Germinal center (tissue), 1 donor: ENCODE data around the gene PIBF1.
"Not testable (repeated sequence)": the region's sequence is repeated elsewhere in the genome, so short reads cannot be mapped to it uniquely, and the experiment has no call there.

Source experiments
- DNase-seq: peaks from one replicate; pipeline ENCODE4 v3.0.0; 2012; ENCODE audit warnings: mixed read lengths, low spot score

PIBF1 gene

DNA sequence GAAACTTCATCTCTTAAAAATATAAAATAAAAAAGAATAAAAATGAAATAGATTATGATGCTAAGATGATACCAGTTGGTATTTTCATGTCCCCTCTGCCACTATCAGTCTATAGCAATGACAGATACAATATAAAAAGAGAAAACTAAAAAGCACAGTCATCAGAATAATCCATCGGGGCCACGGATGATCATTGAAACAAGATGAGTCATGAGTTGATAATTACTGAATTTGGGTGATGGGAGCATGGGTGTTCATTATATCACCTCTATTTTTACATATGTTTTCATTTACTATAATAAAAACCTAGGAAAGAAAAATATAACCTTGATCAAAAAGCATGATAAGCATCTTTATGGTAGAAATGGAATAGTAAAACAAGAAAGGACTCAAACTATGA, 41.1 kb downstream of the PIBF1 start:
- DNase-seq, result no peak

DNA sequence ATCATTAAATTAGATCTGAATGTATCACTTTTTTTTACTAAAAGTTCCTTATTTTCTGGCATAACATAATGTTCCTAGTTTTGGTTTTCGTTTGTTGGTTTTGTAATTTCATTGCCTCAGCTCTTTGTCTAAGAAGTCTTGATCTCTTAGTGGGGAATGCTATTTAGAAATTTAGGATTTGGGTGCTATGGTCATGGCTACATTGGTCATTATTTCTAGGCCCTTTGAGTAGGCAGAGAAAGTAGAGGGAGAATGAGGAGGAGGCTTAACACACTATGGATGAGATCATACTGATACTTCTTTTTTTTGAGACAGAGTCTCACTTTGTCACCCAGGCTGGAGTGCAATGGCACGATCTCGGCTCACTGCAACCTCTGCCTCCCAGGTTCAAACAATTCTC, 41.8 kb downstream of the PIBF1 start:
- DNase-seq, result no peak

DNA sequence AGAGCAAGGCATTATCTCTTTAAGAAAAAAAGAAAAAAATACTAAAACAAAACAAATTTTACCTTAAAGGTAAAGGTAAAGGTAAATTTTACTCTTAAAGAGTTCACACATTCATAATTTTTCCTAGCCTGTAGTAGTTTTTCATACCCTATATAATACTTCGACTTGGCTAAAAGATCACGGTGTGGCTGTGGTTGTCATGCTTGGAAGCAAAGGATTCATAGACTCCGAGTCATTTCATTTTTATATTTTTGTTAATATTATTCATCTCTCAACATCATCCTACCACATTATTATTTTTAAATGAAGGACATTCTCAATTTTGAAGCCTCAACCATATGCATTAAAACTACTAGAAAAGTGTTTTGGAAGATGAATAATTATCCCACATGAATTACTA, 52.7 kb downstream of the PIBF1 start:
- DNase-seq, result no peak

DNA sequence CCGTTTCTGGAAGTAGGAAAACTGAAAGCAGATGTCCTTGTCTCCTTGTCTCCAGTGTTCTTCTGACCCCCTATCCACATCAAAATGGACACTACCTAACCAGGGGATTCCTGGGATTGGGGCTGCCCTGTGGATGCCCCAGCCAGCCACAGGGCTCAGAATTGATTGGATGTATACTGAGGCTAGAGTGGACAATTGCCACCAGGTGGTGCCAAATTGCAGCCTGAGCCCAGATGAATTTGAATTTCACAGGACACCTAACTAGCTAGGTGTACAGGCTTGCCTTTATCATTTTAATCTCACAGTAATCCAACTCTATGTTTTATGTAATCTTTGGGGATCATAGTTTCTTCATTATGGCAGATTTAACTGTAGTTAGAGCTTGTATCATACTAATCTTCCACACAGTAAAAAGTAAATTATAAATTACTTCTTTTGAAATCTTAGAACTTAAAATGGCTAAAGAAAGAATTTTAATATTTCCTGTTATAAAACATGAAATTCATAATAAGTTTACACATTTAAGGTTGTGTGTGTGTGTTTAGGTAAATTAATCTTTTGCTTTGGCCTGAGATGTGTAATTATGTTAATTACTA, 58.0 kb downstream of the PIBF1 start:
- peak; percentile 53 for DNase-seq

DNA sequence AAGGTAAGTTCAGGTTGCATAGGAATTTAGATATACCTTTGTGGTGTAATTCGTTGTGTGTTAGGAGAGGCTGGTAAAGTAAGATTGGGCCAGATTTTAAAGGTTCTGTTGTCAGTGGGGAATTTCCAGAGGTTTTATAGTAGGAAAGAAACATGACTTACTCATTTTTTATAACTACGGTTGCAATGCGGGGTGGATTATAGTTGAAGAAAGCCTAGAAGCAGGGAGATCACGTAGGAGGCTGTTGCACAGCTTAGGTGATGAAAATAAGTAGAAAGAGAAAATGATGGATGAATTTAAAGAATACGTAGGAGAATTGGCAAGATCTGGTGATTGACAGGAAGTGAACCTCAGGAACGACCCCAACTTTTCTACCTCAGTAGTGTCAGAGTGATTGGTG, 61.1 kb downstream of the PIBF1 start:
- DNase-seq, result no peak

DNA sequence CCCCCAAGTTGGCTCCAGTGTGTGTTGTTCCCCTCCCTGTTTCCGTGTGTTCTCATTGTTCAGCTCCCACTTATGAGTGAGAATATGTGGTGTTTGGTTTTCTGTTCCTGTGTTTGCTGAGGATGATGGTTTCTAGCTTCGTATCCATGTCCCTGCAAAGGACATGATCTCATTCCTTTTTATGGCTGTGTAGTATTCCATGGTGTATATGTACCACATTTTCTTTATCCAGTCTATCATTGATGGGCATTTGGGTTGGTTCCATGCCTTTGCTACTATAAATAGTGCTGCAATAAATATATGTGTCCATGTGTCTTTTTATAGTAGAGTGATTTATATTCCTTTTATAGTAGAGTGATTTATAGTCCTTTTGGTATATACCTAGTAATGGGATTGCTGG, 63.2 kb downstream of the PIBF1 start:
- not testable (repeated sequence) for DNase-seq

DNA sequence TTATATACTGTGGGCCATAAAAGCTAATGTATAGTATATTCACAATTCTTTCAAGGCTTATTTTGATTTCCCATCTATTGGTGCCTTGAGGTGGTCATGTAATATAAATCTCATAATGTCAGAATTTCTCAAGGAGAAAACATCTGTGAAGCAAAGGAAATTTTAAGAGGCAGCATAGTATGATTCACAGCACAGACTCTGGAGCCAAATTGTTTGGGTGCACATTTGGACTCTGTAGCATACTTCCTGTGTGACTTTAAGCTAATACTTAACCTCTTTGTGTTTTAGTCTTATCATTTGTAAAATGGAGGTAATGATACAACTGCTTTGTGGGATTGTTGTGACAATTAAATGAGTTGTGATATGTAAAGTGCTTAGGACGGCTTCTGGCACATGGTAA, 67.6 kb downstream of the PIBF1 start:
- DNase-seq, result no peak

DNA sequence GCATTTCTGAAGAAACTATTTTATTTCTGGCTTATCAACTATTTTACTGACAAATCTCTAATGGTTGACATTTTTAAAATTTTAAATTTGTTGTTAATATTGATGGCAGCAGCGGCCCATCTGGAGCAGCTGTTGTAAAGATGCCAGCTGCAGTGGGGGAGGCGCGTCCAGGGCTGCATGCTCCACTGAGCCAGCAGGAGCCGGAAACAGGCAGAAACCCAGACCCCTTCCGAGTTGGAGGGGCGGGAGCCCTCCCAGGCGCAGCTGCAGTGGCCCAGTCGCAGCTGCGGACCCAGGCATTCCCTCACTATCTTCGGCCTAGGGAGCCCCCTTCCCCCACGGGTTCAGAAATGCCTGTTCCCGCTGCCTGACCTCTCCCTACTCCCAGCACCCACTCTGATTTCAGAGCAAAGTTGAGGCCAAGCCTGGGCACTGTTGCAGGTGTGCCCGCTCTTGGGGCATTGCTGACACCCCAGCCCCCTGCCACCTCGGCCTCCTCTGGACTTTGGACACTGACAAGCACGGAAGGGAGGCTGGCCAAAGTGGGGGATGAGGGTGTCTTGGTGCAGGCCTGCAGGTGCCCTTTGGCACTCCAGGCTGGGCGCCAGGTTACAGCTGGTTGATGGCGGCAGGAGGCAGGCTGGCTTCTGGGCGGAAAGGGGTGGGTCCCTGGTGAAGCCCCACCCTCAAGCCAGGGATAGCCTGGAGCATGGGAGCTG, 69.2 kb downstream of the PIBF1 start:
- no peak for DNase-seq

DNA sequence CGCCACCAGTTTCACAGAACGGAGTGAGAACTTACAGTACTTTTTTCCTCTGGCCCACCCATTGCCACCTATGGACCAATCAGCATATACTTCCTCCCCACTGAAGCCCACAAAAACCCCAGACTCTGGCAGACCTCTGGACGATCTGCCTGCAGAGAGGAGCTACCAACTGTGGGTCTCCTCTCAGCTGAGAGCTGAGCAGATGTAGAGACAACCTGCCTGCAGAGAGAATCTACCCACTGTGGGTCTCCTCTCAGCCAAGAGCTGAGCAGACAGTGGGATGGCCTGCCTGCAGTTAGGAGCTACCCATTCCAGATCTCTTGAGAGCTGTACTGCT, 69.7 kb downstream of the PIBF1 start:
- DNase-seq, result no peak

DNA sequence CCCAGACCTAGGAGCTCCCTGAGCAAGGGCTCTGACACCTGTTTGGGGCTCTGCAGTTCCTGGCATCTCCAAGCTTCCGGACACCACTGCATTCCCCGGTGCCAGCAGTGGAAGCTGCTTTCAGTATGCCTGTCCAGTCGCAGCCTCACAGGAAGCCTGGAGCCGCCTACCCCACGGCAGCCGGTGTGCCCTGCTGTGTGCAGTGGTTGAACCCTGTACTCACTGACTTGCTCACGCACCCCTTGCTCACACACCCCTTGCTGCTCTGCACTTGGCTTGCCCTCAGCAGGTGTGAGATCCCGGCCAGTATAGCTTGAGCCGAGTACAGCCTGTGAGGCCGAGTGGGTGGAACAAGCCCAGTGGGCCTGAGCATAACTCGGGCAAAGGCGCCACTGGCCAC, 70.3 kb downstream of the PIBF1 start:
- no peak for DNase-seq

DNA sequence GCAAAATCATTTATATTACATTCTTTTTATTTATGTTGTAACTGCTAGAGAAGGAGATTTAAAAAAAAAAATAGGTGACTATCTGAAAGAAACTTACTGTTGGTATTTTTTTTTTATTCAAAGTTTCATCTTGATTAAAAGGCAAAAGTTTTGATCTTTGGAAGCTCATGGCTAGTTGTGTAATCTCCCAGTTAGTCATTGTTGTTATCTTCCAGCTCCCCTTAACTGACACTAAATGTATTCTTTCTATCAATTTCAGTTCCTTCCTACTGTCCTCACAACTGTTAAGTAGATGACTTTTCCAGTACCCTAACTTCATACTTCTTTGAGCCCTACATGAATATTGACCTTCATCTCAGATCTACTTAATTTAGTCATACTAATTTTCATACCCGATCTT, 71.1 kb downstream of the PIBF1 start:
- no peak for DNase-seq

DNA sequence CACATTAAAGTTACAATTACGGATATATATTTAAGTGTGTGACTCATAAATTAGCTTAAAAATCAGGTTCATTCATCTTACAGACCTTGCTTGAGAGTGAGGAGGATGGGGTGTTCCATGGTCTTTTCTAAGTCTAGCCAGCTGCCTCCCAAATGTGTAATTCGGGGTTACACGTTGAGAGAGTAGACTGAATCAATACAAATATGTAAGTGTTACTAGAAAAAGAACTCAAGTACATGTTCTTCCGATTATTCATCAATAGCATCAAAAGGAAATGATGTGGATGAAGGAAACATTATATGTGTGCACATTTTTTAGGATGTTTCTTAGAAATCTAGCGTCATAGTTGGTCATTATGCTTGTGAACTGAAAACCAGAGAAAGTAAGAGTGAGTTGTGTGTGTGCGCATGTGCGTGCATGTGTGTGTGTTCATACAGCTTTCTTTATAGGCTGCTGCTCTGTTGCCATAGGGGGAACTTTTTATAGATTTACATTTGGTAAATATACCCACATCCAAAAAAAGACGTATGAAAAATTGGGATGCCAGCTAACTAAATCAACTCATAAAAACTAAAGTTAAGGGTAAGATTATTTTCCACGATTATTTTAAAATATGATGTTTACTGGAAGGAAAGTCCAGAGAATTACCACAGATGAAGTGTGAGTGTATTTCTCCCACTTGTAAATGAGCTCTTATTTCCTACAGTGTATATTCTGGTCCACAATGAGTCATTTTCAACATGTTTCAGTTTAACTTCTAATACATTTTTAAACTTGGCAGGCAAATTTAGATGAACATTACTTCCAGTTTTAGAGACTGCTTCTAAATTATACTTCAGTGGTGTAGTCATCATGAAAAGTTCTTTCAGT, 82.4 kb downstream of the PIBF1 start:
- DNase-seq, result no peak

DNA sequence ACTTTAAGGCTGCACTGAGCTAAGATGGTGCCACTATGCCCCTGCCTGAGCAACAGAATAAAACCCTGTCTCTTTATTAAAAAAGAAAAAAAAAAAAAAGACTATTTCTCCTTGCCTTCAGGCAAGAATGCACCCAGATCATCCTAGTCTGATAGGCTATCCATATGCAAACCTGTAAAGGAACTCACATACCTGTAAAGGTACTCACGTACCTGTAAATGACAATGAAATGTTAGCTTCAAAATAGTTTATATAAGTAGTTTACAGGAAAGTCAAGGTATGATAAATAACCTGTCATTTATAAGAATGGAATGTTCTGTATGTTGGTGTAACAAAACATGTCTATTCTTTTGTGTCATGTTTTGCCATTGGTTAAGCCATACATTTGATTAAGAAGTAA, 86.3 kb downstream of the PIBF1 start:
- no peak for DNase-seq

DNA sequence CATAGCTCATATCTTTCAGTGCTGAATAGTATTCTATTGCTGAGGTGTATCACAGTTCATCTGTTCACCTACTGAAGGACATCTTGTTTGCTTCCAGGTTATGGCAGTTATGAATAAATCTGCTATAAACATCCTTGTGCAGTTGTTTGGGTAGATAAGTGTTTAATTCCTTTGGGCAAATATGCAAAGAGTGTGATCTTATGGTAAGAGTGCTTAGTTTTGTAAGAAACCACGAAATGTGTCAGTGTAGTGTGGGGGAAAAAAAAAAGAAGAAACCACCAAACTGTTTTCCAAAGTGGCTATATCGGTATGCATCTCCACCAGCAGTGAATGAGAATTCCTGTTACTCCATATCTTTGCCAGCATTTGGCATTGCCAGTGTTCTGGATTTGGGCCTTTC, 93.3 kb downstream of the PIBF1 start:
- DNase-seq, result no peak

DNA sequence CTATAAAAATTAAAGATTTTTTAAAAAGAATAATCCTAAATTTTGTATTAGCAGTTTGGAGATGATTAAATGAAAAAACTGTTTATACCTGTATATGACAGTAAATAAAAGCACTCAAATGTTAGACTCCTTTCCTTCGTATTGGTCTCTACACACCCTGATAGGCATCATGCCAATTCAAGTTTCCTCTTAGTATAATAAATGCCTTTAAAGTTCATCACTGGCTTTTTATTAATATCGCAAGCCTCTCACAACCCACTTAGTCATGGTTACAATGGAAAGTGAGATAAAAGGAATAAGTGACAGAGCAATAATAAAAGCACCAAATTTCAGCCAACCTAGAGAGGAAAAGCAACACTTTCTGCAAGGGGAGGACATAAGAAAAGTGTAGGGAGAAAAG, 102.2 kb downstream of the PIBF1 start:
- DNase-seq, result no peak

DNA sequence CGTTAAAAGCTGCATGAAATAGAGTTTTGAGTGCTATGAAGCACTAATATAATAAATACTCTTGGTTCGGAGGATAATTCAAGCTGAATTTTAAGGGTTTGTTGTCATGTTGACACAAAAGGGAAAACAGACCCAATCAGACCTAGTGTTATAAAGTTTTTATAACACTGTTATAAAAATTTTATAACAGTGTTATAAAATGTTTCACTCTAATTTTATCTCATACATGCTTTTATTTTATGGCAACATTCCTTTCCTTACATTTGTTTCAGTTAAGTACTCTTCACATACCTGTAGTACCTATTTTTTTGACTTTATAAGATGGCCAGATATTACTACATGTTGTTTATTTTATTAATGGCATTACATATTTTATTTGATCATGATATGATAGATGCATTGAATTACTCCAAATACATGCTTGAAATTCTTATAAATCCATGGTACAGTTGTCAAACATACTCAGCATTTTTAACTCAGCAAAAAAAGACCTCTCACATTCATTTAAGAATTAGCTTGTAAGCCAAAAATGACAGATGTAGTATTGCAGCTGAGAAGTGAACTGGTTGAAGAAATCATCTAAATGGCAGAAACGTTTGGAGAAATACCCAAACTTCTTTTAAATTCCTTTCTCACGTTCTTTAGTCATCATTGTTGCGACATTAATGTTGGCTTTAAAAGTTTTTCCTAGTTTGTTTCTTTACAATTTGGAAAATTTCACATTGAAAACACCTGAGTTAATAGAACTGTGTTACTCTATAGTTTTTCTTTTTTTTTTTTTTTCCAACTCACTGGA, 104.5 kb downstream of the PIBF1 start:
- DNase-seq, result no peak

DNA sequence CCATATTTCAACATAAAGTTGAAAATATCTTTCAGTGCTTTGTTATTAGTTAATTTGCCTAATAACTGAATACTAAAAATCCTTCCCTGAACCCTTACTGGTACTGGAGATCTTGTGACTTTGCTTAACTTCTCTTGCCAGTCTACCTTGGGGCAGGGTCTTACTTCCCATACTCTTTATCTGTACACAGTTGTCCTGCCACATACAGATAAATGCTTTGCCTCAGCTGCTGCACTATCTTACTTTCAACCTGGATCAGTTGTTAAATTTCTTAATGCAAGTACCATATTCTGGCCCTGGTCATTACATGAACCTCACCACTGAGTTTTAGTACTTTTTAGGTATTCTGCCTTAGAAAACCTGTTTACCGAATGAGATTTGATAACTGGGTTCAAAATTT, 107.6 kb downstream of the PIBF1 start:
- no peak for DNase-seq

DNA sequence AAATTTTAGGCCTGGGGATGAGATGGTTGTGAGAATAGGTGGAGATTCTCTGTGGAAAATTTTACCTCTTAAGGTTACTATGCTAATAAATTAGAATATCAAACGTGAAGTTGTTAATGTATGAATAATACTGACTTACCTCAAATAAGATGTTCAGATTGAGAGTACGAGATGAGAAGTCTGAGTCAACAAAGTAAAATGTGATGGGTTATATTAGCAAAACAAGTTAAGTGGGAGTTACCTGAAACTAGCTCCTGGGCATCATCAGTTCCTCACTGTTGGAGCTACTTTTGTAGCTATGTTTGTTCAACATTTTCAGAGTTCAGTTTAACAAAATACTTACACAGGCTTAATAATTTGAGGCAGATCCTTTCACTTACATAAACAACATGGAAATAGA, 108.6 kb downstream of the PIBF1 start:
- DNase-seq, result no peak

DNA sequence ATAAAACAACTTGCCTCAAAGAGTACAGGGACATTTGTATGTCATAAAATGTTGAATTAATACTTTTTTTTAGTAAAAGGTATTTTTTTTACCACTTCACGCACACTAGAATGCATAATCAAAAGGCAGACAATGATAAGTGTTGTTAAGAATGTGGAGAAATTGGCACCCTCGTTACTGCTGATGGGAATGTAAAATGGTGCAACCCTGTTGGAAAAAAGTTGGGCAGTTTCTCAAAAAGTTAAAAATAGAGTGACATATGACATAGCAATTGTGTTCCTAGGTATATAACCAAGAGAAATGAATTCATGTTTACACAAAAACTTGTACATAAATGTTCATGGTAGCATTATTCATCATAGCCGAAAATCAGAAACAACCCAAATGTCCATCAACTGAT, 109.5 kb downstream of the PIBF1 start:
- DNase-seq, result no peak

DNA sequence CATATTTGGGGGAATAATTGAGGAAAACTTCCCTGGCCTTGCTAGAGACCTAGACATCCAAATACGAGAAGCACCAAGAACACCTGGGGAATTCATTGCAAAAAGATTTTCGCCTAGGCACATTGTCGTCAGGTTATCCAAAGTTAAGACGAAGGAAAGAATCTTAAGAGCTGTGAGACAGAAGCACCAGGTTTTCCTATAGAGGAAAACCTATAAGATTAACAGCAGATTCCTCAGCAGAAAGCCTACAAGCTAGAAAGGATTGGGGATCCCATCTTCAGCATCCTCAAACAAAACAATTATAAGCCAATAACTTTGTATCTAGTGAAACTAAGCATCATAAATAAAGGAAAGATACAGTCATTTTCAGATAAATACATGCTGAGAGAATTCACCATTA, 114.9 kb downstream of the PIBF1 start:
- DNase-seq, result no peak

DNA sequence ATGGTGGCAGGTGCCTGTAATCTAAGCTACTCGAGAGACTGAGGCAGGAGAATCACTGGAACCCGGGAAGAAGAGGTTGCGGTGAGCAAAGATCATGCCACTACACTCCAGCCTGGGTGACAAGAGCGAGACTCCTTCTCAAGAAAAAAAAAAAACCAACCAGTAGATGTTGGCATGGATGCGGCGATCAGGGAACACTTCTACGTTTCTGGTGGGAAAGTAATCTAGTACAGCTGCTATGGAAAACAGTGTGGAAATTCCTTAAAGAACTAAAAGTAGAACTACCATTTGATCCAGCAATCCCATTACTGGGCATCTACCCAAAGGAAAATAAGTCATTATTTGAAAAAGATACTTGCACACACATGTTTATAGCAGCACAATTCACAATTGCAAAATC, 119.6 kb downstream of the PIBF1 start:
- not testable (repeated sequence) for DNase-seq

DNA sequence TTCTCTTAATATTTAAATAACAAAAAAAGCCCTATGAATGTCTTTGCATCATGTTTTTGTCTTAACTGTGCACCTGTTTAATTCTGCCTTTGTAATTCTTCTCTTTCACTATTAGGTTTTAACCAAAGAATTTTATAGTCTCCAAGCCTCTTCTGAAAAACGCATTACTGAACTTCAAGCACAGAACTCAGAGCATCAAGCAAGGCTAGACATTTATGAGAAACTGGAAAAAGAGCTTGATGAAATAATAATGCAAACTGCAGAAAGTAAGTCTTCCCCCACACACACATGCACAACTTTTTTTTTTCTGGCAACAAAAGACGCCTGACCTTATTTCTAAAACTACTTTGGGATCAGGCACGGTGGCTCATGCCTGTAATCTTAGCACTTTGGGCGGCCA, 126.5 kb downstream of the PIBF1 start:
- DNase-seq, result no peak

DNA sequence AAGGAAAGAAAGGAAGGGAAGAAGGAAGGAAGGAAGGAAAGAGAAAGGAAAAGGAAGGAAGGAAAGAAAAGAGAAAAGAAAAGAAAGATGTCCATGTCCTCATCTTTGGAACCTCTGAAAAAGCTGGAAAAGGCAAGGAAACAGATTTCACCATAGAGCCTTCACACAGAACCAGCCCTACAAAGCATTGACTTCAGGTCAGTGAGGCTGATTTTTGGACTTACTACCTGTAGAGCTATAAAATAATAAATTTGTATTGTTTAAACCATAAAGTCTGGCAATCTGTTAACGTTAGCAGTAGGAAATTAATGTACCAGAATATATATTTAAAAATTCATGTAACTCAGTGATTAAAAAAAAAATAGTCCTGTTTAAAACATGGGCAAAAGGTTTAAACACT, 130.0 kb downstream of the PIBF1 start:
- DNase-seq, result no peak
